Neural cell (in vitro differentiated cells): ENCODE measurements around the gene LHFPL2. TPM values are rescaled to one million over a fixed set of nuclear protein-coding genes. Genes with fewer than 3 reads are reported as not detected.

Experiments used
- H2AFZ ChIP-seq: fragments of 200-600, 300-800 bp; sonication (generic), shearing (Covaris generic); 2 replicates; pipeline ENCODE4 v1.6.0; 2014; ENCODE audit warnings: low read depth, mild to moderate bottlenecking, antibody characterized with exemption, low read length, moderate library complexity
- H3F3A ChIP-seq: fragments of 200-600 bp; shearing (Covaris generic); 2 replicates; pipeline ENCODE4 v1.6.1; 2016; ENCODE audit warnings: mild to moderate bottlenecking, moderate library complexity, mixed read lengths, antibody characterized with exemption, low read length; ENCODE audit not compliant: insufficient read depth, poor library complexity, severe bottlenecking
- H3K27ac ChIP-seq: fragments of 200-600, 300-800 bp; sonication (generic), shearing (Covaris generic); 2 replicates; pipeline ENCODE4 v1.5.1; 2014; ENCODE audit warnings: mild to moderate bottlenecking, low read length, moderate library complexity
- H3K27me3 ChIP-seq: fragments of 300-800, 200-600 bp; sonication (generic), shearing (Covaris generic); 2 replicates; pipeline ENCODE4 v1.6.0; 2014; ENCODE audit warnings: mild to moderate bottlenecking, low read depth, low read length, moderate library complexity; ENCODE audit not compliant: insufficient read depth
- H3K36me3 ChIP-seq: fragments of 300-800, 200-600 bp; sonication (generic), shearing (Covaris generic); 2 replicates; pipeline ENCODE4 v1.5.1; 2014; ENCODE audit warnings: mild to moderate bottlenecking, antibody characterized with exemption, low read length, moderate library complexity; ENCODE audit not compliant: insufficient read depth
- H3K4me2 ChIP-seq: fragments of 300-800, 200-600 bp; sonication (generic), shearing (Covaris generic); 2 replicates; pipeline ENCODE4 v1.6.0; 2014; ENCODE audit warnings: mild to moderate bottlenecking, low read length
- H3K4me3 ChIP-seq: fragments of 300-800, 200-600 bp; sonication (generic), shearing (Covaris generic); 2 replicates; pipeline ENCODE4 v1.5.1; 2014; ENCODE audit warnings: mild to moderate bottlenecking, low read length, moderate library complexity
- H3K79me2 ChIP-seq: fragments of 200-600 bp; shearing (Covaris generic); replicated peaks from 2 replicates; pipeline ENCODE4 v1.6.0; 2014; ENCODE audit warnings: mild to moderate bottlenecking, low read length, moderate library complexity; ENCODE audit not compliant: insufficient read depth
- H3K9ac ChIP-seq: fragments of 300-800, 200-600 bp; sonication (generic), shearing (Covaris generic); 2 replicates; pipeline ENCODE4 v1.6.1; 2016; ENCODE audit warnings: mild to moderate bottlenecking, low read length, mixed read lengths
- H3K9me2 ChIP-seq: fragments of 200-600 bp; shearing (Covaris generic); 2 replicates; pipeline ENCODE4 v1.6.1; 2016; ENCODE audit warnings: mild to moderate bottlenecking, low read length, mixed read lengths; ENCODE audit not compliant: insufficient read depth
- H3K9me3 ChIP-seq: fragments of 200-600, 300-800 bp; sonication (generic), shearing (Covaris generic); 2 replicates; pipeline ENCODE4 v1.6.1; 2016; ENCODE audit warnings: mild to moderate bottlenecking, mixed run types, low read length, moderate library complexity, mixed read lengths
- H4K20me1 ChIP-seq: fragments of 200-600 bp; shearing (Covaris generic); 2 replicates; pipeline ENCODE4 v1.6.1; 2016; ENCODE audit warnings: mild to moderate bottlenecking, mixed run types; ENCODE audit not compliant: insufficient read depth
- CTCF ChIP-seq: fragments of 450-650 bp; IDR thresholded peaks from 2 replicates; pipeline ENCODE4 v1.5.1; 2014; ENCODE audit warnings: antibody characterized with exemption, mild to moderate bottlenecking, moderate library complexity; ENCODE audit not compliant: poor library complexity, severe bottlenecking
- EP300 ChIP-seq: fragments of 450-650 bp; conservative IDR thresholded peaks from 2 replicates; pipeline ENCODE4 v1.6.1; 2014; ENCODE audit warnings: antibody characterized with exemption, mild to moderate bottlenecking, moderate library complexity; ENCODE audit not compliant: poor library complexity, severe bottlenecking
- EZH2 ChIP-seq: fragments of 200-600, 300-800 bp; shearing (Covaris generic), sonication (generic); IDR thresholded peaks from 2 replicates; pipeline ENCODE4 v1.6.1; 2014; ENCODE audit warnings: antibody characterized with exemption, low read length, borderline replicate concordance, mild to moderate bottlenecking; ENCODE audit not compliant: insufficient read depth, poor library complexity, severe bottlenecking
- MXI1 ChIP-seq: fragments of 450-650 bp; conservative IDR thresholded peaks from 2 replicates; pipeline ENCODE4 v1.6.1; 2014; ENCODE audit warnings: antibody characterized with exemption, mild to moderate bottlenecking; ENCODE audit not compliant: poor library complexity, severe bottlenecking
- POLR2AphosphoS5 ChIP-seq: IDR thresholded peaks from 2 replicates; pipeline ENCODE4 v1.6.1; 2012
- RAD21 ChIP-seq: fragments of 450-650 bp; conservative IDR thresholded peaks from 2 replicates; pipeline ENCODE4 v1.6.1; 2014; ENCODE audit warnings: antibody characterized with exemption, mild to moderate bottlenecking, moderate library complexity
- REST ChIP-seq: IDR thresholded peaks from 2 replicates; pipeline ENCODE4 v1.6.1; 2012; ENCODE audit warnings: borderline replicate concordance
- SMC3 ChIP-seq: fragments of 450-650 bp; conservative IDR thresholded peaks from 2 replicates; pipeline ENCODE4 v1.6.1; 2014; ENCODE audit warnings: antibody characterized with exemption, mild to moderate bottlenecking, moderate library complexity; ENCODE audit not compliant: poor library complexity
- TAF1 ChIP-seq: IDR thresholded peaks from 2 replicates; pipeline ENCODE4 v1.6.1; 2012; ENCODE audit warnings: low read depth
- polyA plus RNA-seq: library from polyadenylated mRNA; depleted of rRNA; stranded (reverse); fragments of >200 nt; gene quantifications from 2 replicates; pipeline ENCODE4 v1.2.3, GENCODE V29; 2014

LHFPL2 gene
- polyA plus RNA-seq, 1 donor from 2014 or later = 1.6 TPM

- Histone ChIP-seq H3K36me3 (no peaks in the 10 kb centered on the region), H3K27me3 (no peaks in the 10 kb centered on the region), H3K79me2 (no peaks in the 10 kb centered on the region), H3K4me2 (no peak overlapping the region), H3K9me2 (no peaks in the 10 kb centered on the region), H3K9ac (no peak overlapping the region), H3F3A (no peaks in the 10 kb centered on the region), H3K4me3 (no peak overlapping the region), H3K27ac (no peak overlapping the region), H3K9me3 (no peaks in the 10 kb centered on the region), H2AFZ (no peak overlapping the region), H4K20me1 (no peaks in the 10 kb centered on the region)
- no peak for TF ChIP-seq CTCF
- no peak for TF ChIP-seq SMC3
- no peak for TF ChIP-seq TAF1
- no peak for TF ChIP-seq MXI1
- no peak for TF ChIP-seq RAD21
- no peak for TF ChIP-seq EP300
- no peak for TF ChIP-seq POLR2AphosphoS5
These were observed 53.1 kb downstream of the LHFPL2 start for GRCh38 chr5:78595458-78595921.

GRCh38 chr5:78594610-78595457 is 53.7 kb downstream of the LHFPL2 start:
- Histone ChIP-seq H3K9ac (no peak overlapping the region), H4K20me1 (no peaks in the 10 kb centered on the region), H3K36me3 (no peaks in the 10 kb centered on the region), H3K9me3 (no peaks in the 10 kb centered on the region), H3K4me2 (no peak overlapping the region), H3K79me2 (no peaks in the 10 kb centered on the region), H2AFZ (no peak overlapping the region), H3K27ac (no peak overlapping the region), H3K4me3 (no peak overlapping the region), H3K27me3 (no peaks in the 10 kb centered on the region), H3F3A (no peaks in the 10 kb centered on the region), H3K9me2 (no peaks in the 10 kb centered on the region)
- TF ChIP-seq RAD21 = no peak
- TF ChIP-seq CTCF = no peak
- no peak for TF ChIP-seq REST
- no peak for TF ChIP-seq MXI1
- TF ChIP-seq POLR2AphosphoS5 = no peak
- no peak for TF ChIP-seq TAF1
- TF ChIP-seq SMC3 = no peak
- TF ChIP-seq EZH2 = no peak
- no peak for TF ChIP-seq EP300
